PC-9 (cell line): ENCODE data around the gene MTIF2. TPM values are rescaled to one million over a fixed set of nuclear protein-coding genes. Genes with fewer than 3 reads are reported as not detected.
"Not testable (repeated sequence)": the region's sequence is repeated elsewhere in the genome, so short reads cannot be mapped to it uniquely, and the experiment has no call there.

Experiments
- BruUV-seq: library from RNA; stranded (reverse); fragments of 400-500 nt; replicated peaks from 2 replicates; lab custom pipeline; 2021; lab: Mats Ljungman, UMichigan
- CTCF ChIA-PET: fragments of 300-600 bp; sonication (Branson Sonifier 250); formaldehyde crosslinking; loops from one replicate; lab custom pipeline; 2022; ENCODE audit warnings: antibody characterized with exemption; lab: Charles Lee
- POLR2A ChIA-PET: fragments of 300-600 bp; sonication (Branson Sonifier 250); formaldehyde crosslinking; loops from one replicate; lab custom pipeline; 2022; ENCODE audit warnings: antibody characterized with exemption; ENCODE audit not compliant: unreplicated experiment; lab: Charles Lee
- DNase-seq, 2 experiments: peaks; one replicate each; pipeline versions ENCODE4 v3.0.0 to v3.0.0-alpha.2; 2015 to 2022; ENCODE audit warnings: mixed read lengths in 1 of 2
- H2AFZ ChIP-seq: fragments of 200-600 bp; sonication (generic); 2 replicates; pipeline ENCODE4 v1.8.1; 2017; ENCODE audit warnings: antibody characterized with exemption
- H3F3A ChIP-seq: fragments of 200-600 bp; sonication (generic); 2 replicates; pipeline ENCODE4 v1.8.1; 2017; ENCODE audit warnings: antibody characterized with exemption, mild to moderate bottlenecking, low read depth; ENCODE audit not compliant: insufficient read depth
- H3K27ac ChIP-seq: fragments of 200-600 bp; sonication (generic); 2 replicates; pipeline ENCODE4 v1.6.1; 2016; ENCODE audit warnings: mixed run types
- H3K27me3 ChIP-seq: fragments of 200-600 bp; sonication (generic); 2 replicates; pipeline ENCODE4 v1.6.1; 2016; ENCODE audit warnings: low read depth, mixed run types; ENCODE audit not compliant: insufficient read depth
- H3K36me3 ChIP-seq: fragments of 200-600 bp; sonication (generic); 2 replicates; pipeline ENCODE4 v1.6.1; 2016; ENCODE audit warnings: low read depth, mixed run types
- H3K4me1 ChIP-seq: fragments of 200-600 bp; sonication (generic); replicated peaks from 2 replicates; pipeline ENCODE4 v1.6.1; 2016; ENCODE audit warnings: mixed run types; ENCODE audit not compliant: insufficient read depth
- H3K4me2 ChIP-seq: fragments of 200-600 bp; sonication (generic); 2 replicates; pipeline ENCODE4 v1.6.1; 2017; ENCODE audit warnings: mixed run types
- H3K4me3 ChIP-seq: fragments of 200-600 bp; sonication (generic); 2 replicates; pipeline ENCODE4 v1.6.1; 2016; ENCODE audit warnings: mixed run types
- H3K79me2 ChIP-seq: fragments of 200-600 bp; sonication (generic); 2 replicates; pipeline ENCODE4 v1.6.1; 2017; ENCODE audit warnings: low read depth, mixed run types
- H3K9me2 ChIP-seq: fragments of 200-600 bp; sonication (generic); 2 replicates; pipeline ENCODE4 v1.8.1; 2017; ENCODE audit warnings: mild to moderate bottlenecking; ENCODE audit not compliant: insufficient read depth
- H3K9me3 ChIP-seq: fragments of 200-600 bp; sonication (generic); 2 replicates; pipeline ENCODE4 v1.8.1; 2016; ENCODE audit warnings: low read depth; ENCODE audit not compliant: insufficient read depth
- H4K20me1 ChIP-seq: fragments of 200-600 bp; sonication (generic); 2 replicates; pipeline ENCODE4 v1.8.1; 2017; ENCODE audit not compliant: insufficient read depth
- EZH2 ChIP-seq: fragments of 200-600 bp; sonication (generic); IDR thresholded peaks from 2 replicates; pipeline ENCODE4 v1.8.0; 2017; ENCODE audit warnings: antibody characterized with exemption, low read depth
- intact Hi-C: fragments of 100-400 bp; cut with micrococcal nuclease; formaldehyde crosslinking; loops from one replicate; pipeline ENCODE4 v1.10.0; 2022; ENCODE audit not compliant: unreplicated experiment
- total RNA-seq: library from RNA; stranded (reverse); gene quantifications from 2 replicates; pipeline ENCODE4 v1.2.3, GENCODE V29; 2021
- TF ChIP-seq, protein P1 (sequence below): fragments of 200-600 bp; sonication (generic); conservative IDR thresholded peaks from 2 replicates; pipeline ENCODE4 v1.6.1; 2017; ENCODE audit warnings: mixed run types, antibody characterized with exemption, mild to moderate bottlenecking, moderate library complexity

MTIF2 gene
- total RNA-seq, 1 experiment from 2014 or later, result 52.0 TPM

DNA sequence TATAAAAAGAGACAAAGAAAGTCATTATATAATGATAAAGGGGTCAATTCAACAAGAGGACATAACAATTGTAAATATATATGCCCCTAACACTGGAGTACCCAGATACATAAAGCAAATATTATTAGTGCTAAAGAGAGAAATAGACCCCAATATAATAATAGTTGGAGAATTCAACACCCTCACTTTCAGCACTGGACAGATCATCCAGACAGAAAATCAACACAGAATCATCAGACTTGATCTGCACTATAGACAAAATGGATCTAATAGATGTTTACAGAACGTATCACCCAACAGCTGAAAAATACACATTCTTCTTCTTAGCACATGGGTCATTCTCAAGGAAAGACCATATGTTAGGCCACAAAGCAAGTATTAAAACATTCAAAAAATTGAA is 68.6 kb downstream of the MTIF2 start:
- Histone ChIP-seq H3K4me1 (no peaks in the 10 kb centered on the region), H4K20me1 (no peaks in the 10 kb centered on the region), H3K27ac (no peak overlapping the region), H3K9me2 (peaks cover 6% of the 10 kb centered on the region; the same call in 1 of the 2 replicates), H3K27me3 (no peaks in the 10 kb centered on the region), H3K36me3 (peaks cover 25% of the 10 kb centered on the region; the same call in 1 of the 2 replicates), H3K4me2 (no peak overlapping the region), H2AFZ (no peak overlapping the region), H3K79me2 (no peaks in the 10 kb centered on the region), H3F3A (no peaks in the 10 kb centered on the region), H3K9me3 (no peaks in the 10 kb centered on the region), H3K4me3 (no peak overlapping the region)
- ChIA-PET POLR2A (interaction anchor here (0.9 kb wide), 1 partner anchor 301 kb away, joined by 5 read pairs; no protein-coding TSS in a partner anchor), CTCF (no interaction called here)
- TF ChIP-seq, protein P1, sequence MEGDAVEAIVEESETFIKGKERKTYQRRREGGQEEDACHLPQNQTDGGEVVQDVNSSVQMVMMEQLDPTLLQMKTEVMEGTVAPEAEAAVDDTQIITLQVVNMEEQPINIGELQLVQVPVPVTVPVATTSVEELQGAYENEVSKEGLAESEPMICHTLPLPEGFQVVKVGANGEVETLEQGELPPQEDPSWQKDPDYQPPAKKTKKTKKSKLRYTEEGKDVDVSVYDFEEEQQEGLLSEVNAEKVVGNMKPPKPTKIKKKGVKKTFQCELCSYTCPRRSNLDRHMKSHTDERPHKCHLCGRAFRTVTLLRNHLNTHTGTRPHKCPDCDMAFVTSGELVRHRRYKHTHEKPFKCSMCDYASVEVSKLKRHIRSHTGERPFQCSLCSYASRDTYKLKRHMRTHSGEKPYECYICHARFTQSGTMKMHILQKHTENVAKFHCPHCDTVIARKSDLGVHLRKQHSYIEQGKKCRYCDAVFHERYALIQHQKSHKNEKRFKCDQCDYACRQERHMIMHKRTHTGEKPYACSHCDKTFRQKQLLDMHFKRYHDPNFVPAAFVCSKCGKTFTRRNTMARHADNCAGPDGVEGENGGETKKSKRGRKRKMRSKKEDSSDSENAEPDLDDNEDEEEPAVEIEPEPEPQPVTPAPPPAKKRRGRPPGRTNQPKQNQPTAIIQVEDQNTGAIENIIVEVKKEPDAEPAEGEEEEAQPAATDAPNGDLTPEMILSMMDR, result no peak
- TF ChIP-seq EZH2, result no peak
- intact Hi-C loops, result no loop called here
- DNase-seq, result no peak
- no TSS peak for BruUV-seq

DNA sequence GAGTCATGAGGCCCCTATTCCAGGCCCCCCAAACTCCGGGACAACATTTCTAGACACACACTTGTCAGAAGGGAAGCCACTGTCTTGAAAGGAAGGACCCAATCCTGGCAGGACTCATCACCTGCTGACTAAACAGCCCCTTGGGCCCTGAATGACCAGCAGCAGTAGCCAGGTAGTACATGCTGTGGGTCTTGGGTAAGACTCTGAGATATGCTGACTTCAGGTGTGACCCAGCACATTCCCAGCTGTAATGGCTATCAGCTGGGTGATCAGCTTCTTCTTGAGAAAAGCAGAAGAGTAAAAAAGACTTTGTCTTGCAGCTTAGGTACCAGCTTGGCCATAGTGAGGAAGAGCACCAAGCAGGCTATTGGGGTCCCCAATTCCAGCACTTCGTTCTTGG is 72.5 kb downstream of the MTIF2 start:
- ChIA-PET CTCF (no interaction called here), POLR2A (no interaction called here)
- no TSS peak for BruUV-seq

DNA sequence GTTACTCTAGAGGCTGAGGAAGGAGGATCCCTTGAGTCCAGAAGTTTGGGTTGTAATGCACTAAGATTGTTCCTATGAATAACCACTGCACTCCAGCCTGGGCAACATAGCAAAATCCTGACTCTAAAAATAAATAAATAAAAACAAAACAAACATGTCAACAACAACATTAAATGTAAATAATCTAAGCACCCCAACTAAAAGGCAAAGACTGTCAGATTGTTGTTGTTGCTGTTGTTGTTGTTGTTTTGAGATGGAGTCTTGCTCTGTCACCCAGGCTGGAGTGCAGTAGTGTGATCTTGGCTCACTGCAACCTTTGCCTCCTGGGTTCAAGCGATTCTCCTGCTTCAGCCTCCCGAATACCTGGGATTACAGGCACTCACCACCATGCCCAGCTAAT is 77.1 kb downstream of the MTIF2 start:
- H3F3A ChIP-seq, DNase-seq, H3K9me3 ChIP-seq, H3K4me3 ChIP-seq, POLR2A ChIA-PET, H3K4me2 ChIP-seq, H4K20me1 ChIP-seq, H3K79me2 ChIP-seq, H2AFZ ChIP-seq, BruUV-seq, H3K27me3 ChIP-seq, H3K36me3 ChIP-seq, H3K4me1 ChIP-seq, intact Hi-C loops, CTCF ChIA-PET, H3K27ac ChIP-seq, H3K9me2 ChIP-seq: not testable (repeated sequence)

More for the DNA sequence above, 72.5 kb downstream of the MTIF2 start:
- Histone ChIP-seq H3K4me1 (no peaks in the 10 kb centered on the region), H3K79me2 (no peaks in the 10 kb centered on the region), H3F3A (no peaks in the 10 kb centered on the region; the same call in 1 of the 2 replicates), H3K9me2 (no peaks in the 10 kb centered on the region), H3K27ac (no peak overlapping the region), H3K36me3 (peaks cover 13% of the 10 kb centered on the region; the same call in 1 of the 2 replicates), H2AFZ (no peak overlapping the region), H3K27me3 (no peaks in the 10 kb centered on the region), H3K9me3 (no peaks in the 10 kb centered on the region), H3K4me3 (no peak overlapping the region), H4K20me1 (no peaks in the 10 kb centered on the region), H3K4me2 (no peak overlapping the region)
- no peak for DNase-seq
- intact Hi-C loops, result no loop called here
- TF ChIP-seq, protein P1, result no peak
- TF ChIP-seq EZH2, result no peak

DNA sequence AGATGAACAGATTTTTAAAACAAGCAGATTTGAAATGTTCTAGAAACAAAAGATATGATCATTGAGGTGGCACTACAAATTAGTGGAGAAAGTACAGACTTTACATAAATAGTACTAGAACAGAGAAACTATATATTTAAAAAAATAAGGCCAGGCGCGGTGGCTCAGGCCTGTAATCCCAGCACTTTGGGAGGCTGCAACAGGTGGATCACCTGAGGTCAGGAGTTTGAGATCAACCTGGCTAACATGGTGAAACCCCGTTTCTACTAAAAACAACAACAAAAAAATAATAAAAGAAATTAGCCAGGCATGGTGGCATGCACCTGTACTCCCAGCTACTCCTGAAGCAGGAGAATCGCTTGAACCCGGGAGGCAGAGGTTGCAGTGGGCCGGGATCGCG is 82.2 kb downstream of the MTIF2 start:
- intact Hi-C loops, DNase-seq, H3K9me3 ChIP-seq, H3K36me3 ChIP-seq, H2AFZ ChIP-seq, H3K79me2 ChIP-seq, H3K4me3 ChIP-seq, H3K9me2 ChIP-seq, CTCF ChIA-PET, H3K4me1 ChIP-seq, BruUV-seq, H3K4me2 ChIP-seq, H4K20me1 ChIP-seq, H3K27ac ChIP-seq, H3K27me3 ChIP-seq: not testable (repeated sequence)
- POLR2A ChIA-PET, result interaction anchor here (0.5 kb wide), 1 partner anchor 8 kb away, joined by 6 read pairs; no protein-coding TSS in a partner anchor
- peaks cover 11% of the 10 kb centered on the region; the same call in 1 of the 2 replicates for H3F3A ChIP-seq

Other genes with a start within 250 kb of the MTIF2 start
- 342 and 343 TPM in 2 replicates for gene RTN4, start 218.8 kb downstream of the MTIF2 start, total RNA-seq
- gene CLHC1, start 36.9 kb downstream of the MTIF2 start, total RNA-seq, result 20.5 and 27.1 TPM in 2 replicates
- 1,269 and 1,616 TPM in 2 replicates for gene RPS27A, start 36.5 kb downstream of the MTIF2 start, total RNA-seq
- 12.0 and 12.3 TPM in 2 replicates for gene CCDC88A, start 150.6 kb upstream of the MTIF2 start, total RNA-seq